Endothelial cell of umbilical vein (primary cell): Measurements from ENCODE around the gene COL19A1. TPM values are rescaled to one million over a fixed set of nuclear protein-coding genes. Genes with fewer than 3 reads are reported as not detected.

Source experiments
- BruUV-seq: library from RNA; stranded (reverse); fragments of 400-500 nt; replicated peaks from 2 replicates; lab custom pipeline; 2021; lab: Mats Ljungman, UMichigan
- CTCF ChIA-PET: fragments of 300-600, 350-600 bp; sonication (Branson Sonifier 250); formaldehyde crosslinking; loops from one replicate; lab custom pipeline; 2021; ENCODE audit warnings: antibody characterized with exemption, inconsistent platforms; lab: Charles Lee
- POLR2A ChIA-PET: fragments of 300-600, 350-600 bp; sonication (Branson Sonifier 250); formaldehyde crosslinking; loops from one replicate; lab custom pipeline; 2021; ENCODE audit warnings: antibody characterized with exemption, inconsistent platforms; lab: Charles Lee
- DNase-seq: peaks from one replicate; pipeline ENCODE4 v3.0.0-alpha.2; 2011; ENCODE audit warnings: low read depth, low spot score
- FAIRE-seq: peaks from 2 replicates; lab custom pipeline; 2011; peaks lifted over from hg19 to GRCh38; lab: Jason Lieb, UNC
- H2AFZ ChIP-seq: 2 replicates; pipeline ENCODE4 v1.6.0; 2012; ENCODE audit warnings: low read depth, low read length, control low read depth, inconsistent platforms
- H3K27ac ChIP-seq: 2 replicates; pipeline ENCODE4 v1.5.1; 2011; ENCODE audit warnings: low read depth, mild to moderate bottlenecking, control low read depth, low read length, moderate library complexity; ENCODE audit not compliant: insufficient read depth
- H3K27me3 ChIP-seq, 2 experiments: 2 replicates each; pipeline versions ENCODE4 v1.6.0 to v1.6.1; 2011; ENCODE audit warnings: low read length in 2 of 2, mixed read lengths in 1 of 2; ENCODE audit not compliant: control insufficient read depth in 2 of 2, insufficient read depth in 2 of 2
- H3K36me3 ChIP-seq, 2 experiments: 2 replicates in 1 of 2; 3 replicates in 1 of 2; pipeline ENCODE4 v1.5.1; 2011; ENCODE audit warnings: low read length in 2 of 2, mild to moderate bottlenecking in 1 of 2, moderate library complexity in 1 of 2; ENCODE audit not compliant: control insufficient read depth in 2 of 2, insufficient read depth in 2 of 2; ENCODE audit errors: extremely low read depth in 1 of 2
- H3K4me1 ChIP-seq: 3 replicates; pipeline ENCODE4 v1.5.1; 2011; ENCODE audit warnings: mild to moderate bottlenecking, low read length; ENCODE audit not compliant: control insufficient read depth, insufficient read depth; ENCODE audit errors: extremely low read depth
- H3K4me2 ChIP-seq: 2 replicates; pipeline ENCODE4 v1.6.1; 2011; ENCODE audit warnings: low read length, control low read depth, mixed read lengths; ENCODE audit not compliant: insufficient read depth
- H3K4me3 ChIP-seq, 3 experiments: fragments of 200-600 bp in 1 of 3; sonication (generic), shearing (Covaris generic) in 1 of 3; replicated peaks in 1 of 3; 2 replicates each; pipeline ENCODE4 v1.5.1; 2011 to 2016; ENCODE audit warnings: control low read depth in 3 of 3, low read length in 3 of 3, mild to moderate bottlenecking in 2 of 3, inconsistent platforms in 1 of 3, low read depth in 1 of 3, moderate library complexity in 1 of 3; ENCODE audit not compliant: insufficient read depth in 1 of 3
- H3K79me2 ChIP-seq: 2 replicates; pipeline ENCODE4 v1.6.0; 2012; ENCODE audit warnings: low read length, inconsistent platforms; ENCODE audit not compliant: control insufficient read depth, insufficient read depth
- H3K9ac ChIP-seq: replicated peaks from 2 replicates; pipeline ENCODE3; 2011; ENCODE audit warnings: low read length, control low read depth; ENCODE audit not compliant: insufficient read depth; ENCODE audit errors: extremely low read depth
- H3K9me1 ChIP-seq: replicated peaks from 3 replicates; pipeline ENCODE4 v1.6.0; 2011; ENCODE audit warnings: mild to moderate bottlenecking, low read length; ENCODE audit not compliant: control insufficient read depth, insufficient read depth; ENCODE audit errors: extremely low read depth
- H3K9me3 ChIP-seq: replicated peaks from 2 replicates; pipeline ENCODE4 v1.5.1; 2012; ENCODE audit warnings: low read length, inconsistent platforms; ENCODE audit not compliant: control insufficient read depth, insufficient read depth
- H4K20me1 ChIP-seq: replicated peaks from 2 replicates; pipeline ENCODE3; 2011; ENCODE audit warnings: mild to moderate bottlenecking, low read length; ENCODE audit not compliant: control insufficient read depth, insufficient read depth; ENCODE audit errors: extremely low read depth
- CTCF ChIP-seq, 2 donors: IDR thresholded peaks; 1 replicate in 1 of 2; 2 replicates in 1 of 2; pipeline ENCODE4 v1.5.1; 2011; ENCODE audit warnings: low read length in 2 of 2, mild to moderate bottlenecking in 2 of 2, moderate library complexity in 2 of 2, control low read depth in 1 of 2, inconsistent platforms in 1 of 2, low read depth in 1 of 2; ENCODE audit not compliant: insufficient read depth in 1 of 2; ENCODE audit errors: extremely low read depth in 1 of 2
- GATA2 ChIP-seq: IDR thresholded peaks from 2 replicates; pipeline ENCODE4 v1.7.0; 2011; ENCODE audit warnings: low read depth, mild to moderate bottlenecking, moderate library complexity, mixed read lengths, low read length; ENCODE audit not compliant: insufficient read length, insufficient read depth
- JUN ChIP-seq: IDR thresholded peaks from 2 replicates; pipeline ENCODE4 v1.6.1; 2011; ENCODE audit warnings: borderline replicate concordance, low read depth; ENCODE audit not compliant: insufficient read length, insufficient read depth
- MAX ChIP-seq: IDR thresholded peaks from 2 replicates; pipeline ENCODE4 v1.6.1; 2011; ENCODE audit not compliant: insufficient read depth, insufficient read length
- MYC ChIP-seq: IDR thresholded peaks from one replicate; pipeline ENCODE4 v1.6.1; 2011; ENCODE audit warnings: mild to moderate bottlenecking, low read depth, low read length
- POLR2A ChIP-seq: IDR thresholded peaks from 2 replicates; pipeline ENCODE4 v1.6.1; 2012; ENCODE audit warnings: low read depth, mild to moderate bottlenecking, control low read depth, low read length
- POLR2AphosphoS5 ChIP-seq: IDR thresholded peaks from 2 replicates; pipeline ENCODE4 v1.6.1; 2012; ENCODE audit warnings: low read depth, mild to moderate bottlenecking, control low read depth, low read length, moderate library complexity; ENCODE audit not compliant: insufficient read depth
- dilution Hi-C: fragments of 300-500 bp; cut with MboI; formaldehyde crosslinking; loops from one replicate; pipeline ENCODE4 v1.15.0; 2019; ENCODE audit warnings: low sequenced_read_pairs; ENCODE audit not compliant: extremely low pct_ligation_motif_present
- intact Hi-C: fragments of 100-400 bp; cut with micrococcal nuclease; formaldehyde crosslinking; loops from one replicate; pipeline ENCODE4 v1.10.0; 2022
- polyA plus RNA-seq, 4 experiments: library from polyadenylated mRNA; depleted of rRNA in 3 of 4; stranded (reverse) in 3 of 4; unstranded in 1 of 4; fragments of >200 nt; gene quantifications; 2 replicates each; pipeline versions ENCODE4 v1.2.1 to v1.2.3, GENCODE V29; 2011 to 2012; ENCODE audit warnings: missing spikeins in 1 of 4
- total RNA-seq: library from RNA; stranded (reverse); gene quantifications from 2 replicates; pipeline ENCODE4 v1.2.3, GENCODE V29; 2021

The COL19A1 gene
- total and polyA plus RNA-seq, 2 donors (not counting 3 experiments of a cell fraction or from before 2014, with no cell fraction given), result not detected

- Histone ChIP-seq H3K9ac (no peak overlapping the region), H3K9me3 (no peaks in the 10 kb centered on the region), H2AFZ (no peak overlapping the region), H3K4me3 (no peak overlapping the region), H4K20me1 (no peaks in the 10 kb centered on the region), H3K4me1 (no peaks in the 10 kb centered on the region), H3K27me3 (no peaks in the 10 kb centered on the region), H3K27ac (no peak overlapping the region), H3K36me3 (no peaks in the 10 kb centered on the region), H3K4me2 (no peak overlapping the region), H3K9me1 (no peaks in the 10 kb centered on the region), H3K79me2 (no peaks in the 10 kb centered on the region)
- BruUV-seq, result no TSS peak
- ChIA-PET CTCF (no interaction called here), POLR2A (no interaction called here)
- FAIRE-seq, result no peak
- dilution Hi-C loops (no loop called here), intact Hi-C loops (no loop called here)
- no peak for DNase-seq
- TF ChIP-seq POLR2A (no peak), MAX (no peak), CTCF (IDR thresholded peaks at IDR 0.05; ENCODE audit: extremely low read depth in 1 of 2, insufficient read depth in 1 of 2, low read depth in 1 of 2, low read length in 2 of 2) (no peak), JUN (no peak), MYC (no peak), POLR2AphosphoS5 (no peak)
Measured at GRCh38 chr6:70082830-70083229, 216.5 kb downstream of the COL19A1 start.

- TF ChIP-seq GATA2 (no peak), JUN (no peak)
Measured at GRCh38 chr6:70086806-70087205, 220.4 kb downstream of the COL19A1 start.

More at GRCh38 chr6:70086806-70087205, 220.4 kb downstream of the COL19A1 start:
- intact Hi-C loops, result no loop called here
- no peak for DNase-seq
- Histone ChIP-seq H3K4me3 (no peak overlapping the region), H4K20me1 (no peaks in the 10 kb centered on the region), H3K4me2 (no peak overlapping the region), H2AFZ (no peak overlapping the region), H3K27me3 (no peaks in the 10 kb centered on the region), H3K9ac (no peak overlapping the region), H3K9me1 (no peaks in the 10 kb centered on the region), H3K36me3 (no peaks in the 10 kb centered on the region), H3K79me2 (no peaks in the 10 kb centered on the region), H3K27ac (no peak overlapping the region), H3K4me1 (no peaks in the 10 kb centered on the region), H3K9me3 (no peaks in the 10 kb centered on the region)
- BruUV-seq, result no TSS peak
- CTCF ChIA-PET, result no interaction called here
- POLR2A ChIA-PET, result no interaction called here
- FAIRE-seq, result no peak
- dilution Hi-C loops, result no loop called here
